Psoas muscle (tissue), 8 donors: ENCODE results near the gene TFDP3. TPM values are rescaled to one million over a fixed set of nuclear protein-coding genes. Genes with fewer than 3 reads are reported as not detected.

Source experiments
- ATAC-seq, 4 donors: fragments of 200-7000 bp; cut with Tn5 transposase; one replicate each; pipeline ENCODE4 v1.9.1; 2020; ENCODE audit warnings: moderate library complexity in 3 of 4, mild to moderate bottlenecking in 2 of 4
- DNase-seq, 2 donors: peaks; one replicate each; pipeline ENCODE4 v3.0.0-alpha.2; 2020
- H3K27ac ChIP-seq: fragments of 200-600 bp; one replicate; pipeline ENCODE4 v1.8.0; 2022
- H3K27me3 ChIP-seq, 3 donors: fragments of 200-600 bp in 1 of 3; one replicate each; pipeline versions ENCODE4 v1.6.1 to v1.8.0; 2013 to 2022; ENCODE audit warnings: low read length in 2 of 3, mild to moderate bottlenecking in 2 of 3, moderate library complexity in 1 of 3; ENCODE audit not compliant: insufficient read depth in 3 of 3
- H3K36me3 ChIP-seq, 2 donors: fragments of 200-600 bp in 1 of 2; one replicate each; pipeline versions ENCODE4 v1.6.1 to v1.8.0; 2013 to 2022; ENCODE audit warnings: low read depth in 1 of 2, mild to moderate bottlenecking in 1 of 2, moderate library complexity in 1 of 2; ENCODE audit not compliant: insufficient read depth in 1 of 2
- H3K4me1 ChIP-seq: fragments of 200-600 bp; one replicate; pipeline ENCODE4 v1.8.0; 2022
- H3K4me3 ChIP-seq: fragments of 200-600 bp; one replicate; pipeline ENCODE4 v1.8.0; 2022; ENCODE audit warnings: mild to moderate bottlenecking
- H3K9me3 ChIP-seq: fragments of 200-600 bp; one replicate; pipeline ENCODE4 v1.8.0; 2022
- CTCF ChIP-seq: fragments of 200-600 bp; IDR thresholded peaks from one replicate; pipeline ENCODE4 v1.8.0; 2022; ENCODE audit warnings: antibody characterized with exemption
- WGBS, 3 donors: extraction: QIAGEN DNeasy Blood & Tissue Kit; methylation state at CpG; one replicate each; pipeline versions ENCODE4 v1.1.6 to v1.1.7; 2013; 5-methylcytosine and 5-hydroxymethylcytosine counted together
- intact Hi-C, 2 donors: fragments of 100-400 bp; cut with DNase I; formaldehyde crosslinking; loops; one replicate each; pipeline versions ENCODE4 v1.11.0 to v1.14.2; 2022
- polyA plus RNA-seq, 3 donors: library from polyadenylated mRNA; stranded (reverse); fragments of 200-250 nt; gene quantifications; one replicate each; pipeline ENCODE4 v1.2.3, GENCODE V29; 2013
- total RNA-seq, 4 donors: library from RNA; stranded (reverse); fragmentation: NEBNext Ultra II Directional in 2 of 4; extraction: Animal tissue kit (Norgen Biotek cat#: 25700) in 2 of 4; gene quantifications; one replicate each; pipeline versions ENCODE4 v1.2.1 to v1.2.4, GENCODE V29; 2021 to 2023
- donor health status: healthy with polysubstance abuse.
- donor health status: DM: no; HTN: no; CAD: no; lungs with moderate emphysema.
- donor health status: Bipolar disorder and iron deficiency.
- donor health status: healthy.
- donor health status: DM: yes; HTN: yes; CAD: no.
- donor health status: DM: no; HTN: no; CAD: no.
- donor health status: DM: no; HTN: no; CAD: no.
- donor health status: DM: yes; HTN: yes; CAD: no.

TFDP3 gene
- total and polyA plus RNA-seq, 7 donors = not detected

GRCh38 chrX:133251204-133251603 is 33.0 kb upstream of the TFDP3 start:
- TF ChIP-seq CTCF = no peak
- WGBS, 3 donors = 68 to 84% (median 80%) methylated on average over 5 of the region's 5 CpGs
- Histone ChIP-seq H3K9me3 (peaks cover 10% of the 10 kb centered on the region), H3K27me3 (peaks cover 0 to 6% (median 0%) of the 10 kb centered on the region in 3 donors), H3K36me3 (no peaks in the 10 kb centered on the region), H3K4me1 (no peaks in the 10 kb centered on the region), H3K4me3 (no peak overlapping the region), H3K27ac (no peak overlapping the region)
- ATAC-seq (no peak), DNase-seq (no peak)
- intact Hi-C loops = no loop called here

- peaks cover 0 to 6% (median 0%) of the 10 kb centered on the region in 3 donors for H3K27me3 ChIP-seq
- peaks cover 11% of the 10 kb centered on the region for H3K9me3 ChIP-seq
- no peaks in the 10 kb centered on the region for H3K36me3 ChIP-seq
- H3K27ac ChIP-seq = no peak overlapping the region
- no peaks in the 10 kb centered on the region for H3K4me1 ChIP-seq
- TF ChIP-seq CTCF = no peak
- DNase-seq = no peak
- H3K4me3 ChIP-seq = no peak overlapping the region
- intact Hi-C loops = no loop called here
- WGBS, 3 donors = 77 to 91% (median 90%) methylated on average over 5 of the region's 5 CpGs
- no peak for ATAC-seq
Measured at GRCh38 chrX:133250184-133251100, 32.3 kb upstream of the TFDP3 start.

- no peak overlapping the region for H3K4me3 ChIP-seq
- H3K4me1 ChIP-seq = no peaks in the 10 kb centered on the region
- ATAC-seq = no peak
- H3K27me3 ChIP-seq = peaks cover 0 to 6% (median 0%) of the 10 kb centered on the region in 3 donors
- H3K27ac ChIP-seq = no peak overlapping the region
- WGBS, 3 donors = 45 to 48% (median 47%) methylated on average over 4 of the region's 4 CpGs
- H3K9me3 ChIP-seq = peaks cover 11% of the 10 kb centered on the region
- H3K36me3 ChIP-seq = no peaks in the 10 kb centered on the region
- TF ChIP-seq CTCF = no peak
- intact Hi-C loops = no loop called here
- no peak for DNase-seq
Measured at GRCh38 chrX:133249266-133250058, 31.3 kb upstream of the TFDP3 start.

- peaks cover 0 to 6% (median 0%) of the 10 kb centered on the region in 3 donors for H3K27me3 ChIP-seq
- DNase-seq = no peak
- peaks cover 11% of the 10 kb centered on the region for H3K9me3 ChIP-seq
- 57 to 100% (median 74%) methylated on average over 2 of the region's 2 CpGs for WGBS, 3 donors
- no peak for TF ChIP-seq CTCF
- no peaks in the 10 kb centered on the region for H3K4me1 ChIP-seq
- no peaks in the 10 kb centered on the region for H3K36me3 ChIP-seq
- no peak overlapping the region for H3K27ac ChIP-seq
- ATAC-seq = no peak
- no peak overlapping the region for H3K4me3 ChIP-seq
- intact Hi-C loops = no loop called here
Measured at GRCh38 chrX:133248177-133248576, 30.0 kb upstream of the TFDP3 start.
